HepG2 (cell line): ENCODE results near the gene CCBE1. TPM values are rescaled to one million over a fixed set of nuclear protein-coding genes. Genes with fewer than 3 reads are reported as not detected.

ENCODE experiments used
- ATAC-seq: fragments of 200-7000 bp; cut with Tn5 transposase; 3 replicates; pipeline ENCODE4 v1.9.1; 2020; ENCODE audit warnings: mild to moderate bottlenecking, moderate library complexity
- BruUV-seq: library from RNA; stranded (reverse); fragments of 400-500 nt; replicated peaks from 2 replicates; lab custom pipeline; 2021; lab: Mats Ljungman, UMichigan
- CTCF ChIA-PET: fragments of 300-600 bp; formaldehyde crosslinking; extraction: SDS; loops from one replicate; lab custom pipeline; 2021; ENCODE audit warnings: low total read pairs, inconsistent platforms, low intra/inter-chr PET ratio; lab: Yijun Ruan, JAX
- POLR2A ChIA-PET: fragments of 350-600 bp; sonication (Branson Sonifier 250); formaldehyde crosslinking; loops from one replicate; lab custom pipeline; 2020; ENCODE audit warnings: antibody characterized with exemption, inconsistent platforms; lab: Yijun Ruan, JAX
- DNase-seq: peaks from one replicate; pipeline ENCODE4 v3.0.0-alpha.2; 2015; ENCODE audit warnings: low spot score
- FAIRE-seq: peaks from 3 replicates; lab custom pipeline; 2011; peaks lifted over from hg19 to GRCh38; lab: Jason Lieb, UNC
- H2AFZ ChIP-seq: one replicate; pipeline ENCODE4 v1.6.1; 2011; ENCODE audit warnings: low read length, inconsistent platforms
- H3K27ac ChIP-seq: fragments of 300-600 bp; 3 replicates; pipeline ENCODE4 v1.8.0; 2011; ENCODE audit warnings: mixed run types, mild to moderate bottlenecking, mixed read lengths, low read length, inconsistent platforms; ENCODE audit not compliant: insufficient read depth; ENCODE audit errors: extremely low read length
- H3K27me3 ChIP-seq, 2 experiments: fragments of 200-600 bp in 1 of 2; 2 replicates in 1 of 2; 3 replicates in 1 of 2; pipeline versions ENCODE4 v1.6.0 to v1.8.0; 2011; ENCODE audit warnings: low read length in 2 of 2, mild to moderate bottlenecking in 2 of 2, moderate library complexity in 2 of 2, inconsistent platforms in 1 of 2; ENCODE audit not compliant: insufficient read depth in 2 of 2, control insufficient read depth in 1 of 2
- H3K36me3 ChIP-seq, 2 experiments: fragments of 200-600 bp in 1 of 2; replicated peaks in 1 of 2; 2 replicates in 1 of 2; 3 replicates in 1 of 2; pipeline versions ENCODE4 v1.5.1 to v1.8.0; 2011; ENCODE audit warnings: low read length in 2 of 2, inconsistent platforms in 1 of 2; ENCODE audit not compliant: insufficient read depth in 2 of 2, control insufficient read depth in 1 of 2
- H3K4me1 ChIP-seq: 2 replicates; pipeline ENCODE4 v1.5.1; 2012; ENCODE audit warnings: low read length, inconsistent platforms; ENCODE audit not compliant: insufficient read depth
- H3K4me2 ChIP-seq: 2 replicates; pipeline ENCODE4 v1.6.0; 2011; ENCODE audit warnings: low read depth, low read length, inconsistent platforms
- H3K4me3 ChIP-seq, 3 experiments: fragments of 200-600 bp in 1 of 3; sonication (generic), shearing (Covaris generic) in 1 of 3; replicated peaks in 1 of 3; 2 replicates each; pipeline ENCODE4 v1.5.1; 2011 to 2016; ENCODE audit warnings: low read length in 3 of 3, inconsistent platforms in 2 of 3, low read depth in 2 of 3, mild to moderate bottlenecking in 2 of 3, control low read depth in 1 of 3, mixed read lengths in 1 of 3; ENCODE audit not compliant: insufficient read depth in 1 of 3
- H3K79me2 ChIP-seq: one replicate; pipeline ENCODE4 v1.6.1; 2011; ENCODE audit warnings: low read length, inconsistent platforms; ENCODE audit not compliant: insufficient read depth
- H3K9ac ChIP-seq: 2 replicates; pipeline ENCODE4 v1.6.0; 2011; ENCODE audit warnings: mild to moderate bottlenecking, low read depth, low read length, inconsistent platforms; ENCODE audit not compliant: insufficient read depth
- H3K9me3 ChIP-seq: 2 replicates; pipeline ENCODE4 v1.5.1; 2012; ENCODE audit warnings: mild to moderate bottlenecking, low read length
- H4K20me1 ChIP-seq: 2 replicates; pipeline ENCODE4 v1.6.0; 2011; ENCODE audit warnings: inconsistent platforms, mild to moderate bottlenecking, low read length, moderate library complexity; ENCODE audit not compliant: insufficient read depth
- CENPT ChIP-seq: sonication (generic); formaldehyde crosslinking; IDR thresholded peaks from 2 replicates; pipeline ENCODE4 v1.8.0; 2022; ENCODE audit warnings: low read depth, mild to moderate bottlenecking, moderate library complexity, missing genetic modification reagents
- ERF ChIP-seq: IDR thresholded peaks from 2 replicates; pipeline ENCODE4 v1.6.1; 2018; ENCODE audit warnings: missing biosample characterization, missing genetic modification reagents
- JUN ChIP-seq: sonication (generic); formaldehyde crosslinking; IDR thresholded peaks from 2 replicates; pipeline ENCODE4 v1.4.0; 2020; ENCODE audit warnings: mild to moderate bottlenecking, missing genetic modification reagents
- MAFK ChIP-seq, 2 experiments: IDR thresholded peaks in 1 of 2; conservative IDR thresholded peaks in 1 of 2; 2 replicates each; pipeline ENCODE4 v1.6.1; 2011; ENCODE audit warnings: improper control_type of control experiment in 2 of 2, low read length in 2 of 2
- MAZ ChIP-seq, 2 experiments: sonication (generic) in 1 of 2; formaldehyde crosslinking in 1 of 2; IDR thresholded peaks; 2 replicates each; pipeline versions ENCODE4 v1.5.0 to v1.6.1; 2012 to 2020; ENCODE audit warnings: low read depth in 2 of 2, mild to moderate bottlenecking in 2 of 2, borderline replicate concordance in 1 of 2, improper control_type of control experiment in 1 of 2, low read length in 1 of 2, missing genetic modification reagents in 1 of 2, moderate library complexity in 1 of 2
- MTF2 ChIP-seq: sonication (generic); formaldehyde crosslinking; IDR thresholded peaks from 2 replicates; pipeline ENCODE4 v1.5.0; 2020; ENCODE audit warnings: missing genetic modification reagents, borderline replicate concordance
- NKX3-1 ChIP-seq: sonication (generic); formaldehyde crosslinking; IDR thresholded peaks from 2 replicates; pipeline ENCODE4 v1.5.0; 2020; ENCODE audit warnings: missing genetic modification reagents
- PHF20 ChIP-seq: sonication (generic); formaldehyde crosslinking; IDR thresholded peaks from 2 replicates; pipeline ENCODE4 v1.5.0; 2020; ENCODE audit warnings: mild to moderate bottlenecking, missing genetic modification reagents
- RXRA ChIP-seq: sonication (generic); formaldehyde crosslinking; IDR thresholded peaks from 2 replicates; pipeline ENCODE4 v1.5.1; 2020; ENCODE audit warnings: missing genetic modification reagents
- SOX5 ChIP-seq: IDR thresholded peaks from 2 replicates; pipeline ENCODE4 v1.6.1; 2016; ENCODE audit warnings: borderline replicate concordance
- TSC22D2 ChIP-seq: sonication (generic); formaldehyde crosslinking; IDR thresholded peaks from 2 replicates; pipeline ENCODE4 v1.5.1; 2020; ENCODE audit warnings: missing genetic modification reagents, mild to moderate bottlenecking, borderline replicate concordance
- ZNF768 ChIP-seq: sonication (generic); formaldehyde crosslinking; IDR thresholded peaks from 2 replicates; pipeline ENCODE4 v1.4.0; 2020; ENCODE audit warnings: missing genetic modification reagents
- ZNF773 ChIP-seq: sonication (generic); formaldehyde crosslinking; IDR thresholded peaks from 2 replicates; pipeline ENCODE4 v1.4.0; 2020; ENCODE audit warnings: missing genetic modification reagents, borderline replicate concordance
- WGBS: methylation state at CpG from one replicate; pipeline ENCODE4 v1.1.6; 2017; ENCODE audit warnings: low lambda C conversion rate; 5-methylcytosine and 5-hydroxymethylcytosine counted together
- in situ Hi-C: cut with HindIII; loops from 2 replicates; pipeline ENCODE4 v1.10.0; 2017; ENCODE audit warnings: low pct_unique_long_range_greater_than_20kb; ENCODE audit not compliant: extremely low pct_ligation_motif_present
- intact Hi-C: fragments of 100-400 bp; cut with micrococcal nuclease; formaldehyde crosslinking; loops from one replicate; pipeline ENCODE4 v1.10.0; 2022; ENCODE audit not compliant: unreplicated experiment
- polyA plus RNA-seq, 8 experiments: library from polyadenylated mRNA; depleted of rRNA in 3 of 8; stranded (reverse) in 7 of 8; unstranded in 1 of 8; fragments of >200 nt; fragmentation: Illumina TruSeq in 4 of 8; extraction: Trizol in 4 of 8; gene quantifications; 2 replicates each; pipeline versions ENCODE4 v1.2.1 to v1.2.3, GENCODE V29; 2011 to 2016; ENCODE audit warnings: low read depth in 4 of 8, missing spikeins in 1 of 8, mixed read lengths in 1 of 8; ENCODE audit not compliant: insufficient read depth in 1 of 8
- total RNA-seq, 5 experiments: library from RNA; depleted of rRNA; stranded (reverse); fragments of >200 nt; fragmentation: Illumina TruSeq; extraction: Trizol; gene quantifications; 2 replicates each; pipeline ENCODE4 v1.2.3, GENCODE V29; 2016; ENCODE audit warnings: low read depth in 1 of 5
- TF ChIP-seq, protein P1 (sequence below): sonication (generic); formaldehyde crosslinking; IDR thresholded peaks from 2 replicates; pipeline ENCODE4 v1.4.0; 2020; ENCODE audit warnings: missing genetic modification reagents
- TF ChIP-seq, protein P2 (sequence below): sonication (generic); formaldehyde crosslinking; IDR thresholded peaks from 2 replicates; pipeline ENCODE4 v1.5.0; 2020; ENCODE audit warnings: missing genetic modification reagents
- TF ChIP-seq, protein P3 (sequence below): sonication (generic); formaldehyde crosslinking; IDR thresholded peaks from 2 replicates; pipeline ENCODE4 v1.5.0; 2020; ENCODE audit warnings: missing genetic modification reagents
- TF ChIP-seq, protein P4 (sequence below): sonication (generic); formaldehyde crosslinking; IDR thresholded peaks from 2 replicates; pipeline ENCODE4 v1.5.1; 2020; ENCODE audit warnings: missing genetic modification reagents, mild to moderate bottlenecking, borderline replicate concordance

Gene CCBE1
- total and polyA plus RNA-seq, 2 of the 13 experiments (the other 11 are each of a cell fraction or from before 2014, with no cell fraction given) = not detected

DNA sequence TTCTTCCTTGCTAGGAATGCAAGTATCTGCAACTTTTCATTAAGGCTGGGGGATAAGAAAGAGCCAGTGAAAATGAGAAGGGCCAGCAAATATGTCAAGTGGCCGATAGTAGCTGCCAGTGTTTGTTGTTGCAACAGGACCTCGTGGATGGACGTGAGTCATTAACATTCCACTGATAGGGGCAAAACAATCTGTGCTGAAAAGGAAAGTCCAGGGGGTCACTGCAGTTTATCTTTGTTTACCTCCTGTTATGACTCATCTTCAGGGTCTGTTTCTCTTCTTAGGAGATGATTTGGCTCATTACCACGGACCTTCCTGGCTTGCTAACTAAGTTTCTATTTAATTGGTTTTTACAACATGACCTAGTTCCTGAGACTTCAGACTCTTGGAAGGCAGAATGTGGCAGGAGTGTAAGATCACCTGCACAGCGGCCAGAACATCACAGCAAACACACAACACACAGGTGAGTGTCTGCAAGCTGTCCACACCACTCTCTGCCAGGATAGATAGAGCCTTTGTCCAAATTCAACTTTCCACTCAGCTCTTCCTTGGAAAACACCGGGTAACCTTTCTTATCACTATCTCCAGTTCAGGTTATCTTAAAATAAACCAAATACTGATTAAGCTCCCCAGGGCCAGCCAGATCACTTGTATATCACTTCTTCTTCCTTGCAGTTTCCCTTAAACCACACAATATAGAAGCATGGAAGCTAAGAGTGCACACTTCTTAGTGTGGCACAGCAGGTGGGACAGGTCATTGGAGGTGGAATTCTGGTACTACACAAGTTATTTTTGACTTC, 180.7 kb downstream of the CCBE1 start:
- FAIRE-seq = peak; percentile 79
- WGBS = 0% methylated on average over 6 of the region's 6 CpGs
- CTCF ChIA-PET = no interaction called here
- H3K79me2 ChIP-seq = no peaks in the 10 kb centered on the region
- no TSS peak for BruUV-seq
- H3K9me3 ChIP-seq = no peaks in the 10 kb centered on the region
- H4K20me1 ChIP-seq = peaks cover 3% of the 10 kb centered on the region; the same call in 1 of the 2 replicates
- peak overlapping the region; percentile 43 for H3K27ac ChIP-seq
- H3K36me3 ChIP-seq = no peaks in the 10 kb centered on the region
- in situ Hi-C loops = no loop called here
- no peak overlapping the region for H3K9ac ChIP-seq
- peak; percentile 94 for DNase-seq
- ATAC-seq = peak; percentile 96
- H3K4me3 ChIP-seq = peak overlapping the region in 1 of 3 experiments; percentile 18; a peak in 1 of 6 replicates
- intact Hi-C loops = loop anchor here (2.0 kb wide), 1 partner anchor 64 kb away; no protein-coding TSS in a partner anchor
- H3K4me1 ChIP-seq = peaks cover 40% of the 10 kb centered on the region
- peaks cover 0 to 24% of the 10 kb centered on the region in 2 experiments; a peak in 2 of 5 replicates for H3K27me3 ChIP-seq
- POLR2A ChIA-PET = no interaction called here
- H2AFZ ChIP-seq = no peak overlapping the region
- peak overlapping the region; percentile 67 for H3K4me2 ChIP-seq
- no peak for TF ChIP-seq MAZ (IDR thresholded peaks at IDR 0.05; ENCODE audit: borderline replicate concordance, low read depth, low read length)
- TF ChIP-seq MAZ (CRISPR knock-in tag; IDR thresholded peaks at IDR 0.05; ENCODE audit: low read depth) = no peak
- no peak for TF ChIP-seq ZNF773
- peak; percentile 79 for TF ChIP-seq ERF (CRISPR knock-in tag)
- TF ChIP-seq, protein P1, sequence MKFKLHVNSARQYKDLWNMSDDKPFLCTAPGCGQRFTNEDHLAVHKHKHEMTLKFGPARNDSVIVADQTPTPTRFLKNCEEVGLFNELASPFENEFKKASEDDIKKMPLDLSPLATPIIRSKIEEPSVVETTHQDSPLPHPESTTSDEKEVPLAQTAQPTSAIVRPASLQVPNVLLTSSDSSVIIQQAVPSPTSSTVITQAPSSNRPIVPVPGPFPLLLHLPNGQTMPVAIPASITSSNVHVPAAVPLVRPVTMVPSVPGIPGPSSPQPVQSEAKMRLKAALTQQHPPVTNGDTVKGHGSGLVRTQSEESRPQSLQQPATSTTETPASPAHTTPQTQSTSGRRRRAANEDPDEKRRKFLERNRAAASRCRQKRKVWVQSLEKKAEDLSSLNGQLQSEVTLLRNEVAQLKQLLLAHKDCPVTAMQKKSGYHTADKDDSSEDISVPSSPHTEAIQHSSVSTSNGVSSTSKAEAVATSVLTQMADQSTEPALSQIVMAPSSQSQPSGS (CRISPR knock-in tag) = peak; percentile 39; the same call in 1 of the 2 replicates
- TF ChIP-seq PHF20 (CRISPR knock-in tag) = no peak
- TF ChIP-seq ZNF768 = no peak
- TF ChIP-seq, protein P2, sequence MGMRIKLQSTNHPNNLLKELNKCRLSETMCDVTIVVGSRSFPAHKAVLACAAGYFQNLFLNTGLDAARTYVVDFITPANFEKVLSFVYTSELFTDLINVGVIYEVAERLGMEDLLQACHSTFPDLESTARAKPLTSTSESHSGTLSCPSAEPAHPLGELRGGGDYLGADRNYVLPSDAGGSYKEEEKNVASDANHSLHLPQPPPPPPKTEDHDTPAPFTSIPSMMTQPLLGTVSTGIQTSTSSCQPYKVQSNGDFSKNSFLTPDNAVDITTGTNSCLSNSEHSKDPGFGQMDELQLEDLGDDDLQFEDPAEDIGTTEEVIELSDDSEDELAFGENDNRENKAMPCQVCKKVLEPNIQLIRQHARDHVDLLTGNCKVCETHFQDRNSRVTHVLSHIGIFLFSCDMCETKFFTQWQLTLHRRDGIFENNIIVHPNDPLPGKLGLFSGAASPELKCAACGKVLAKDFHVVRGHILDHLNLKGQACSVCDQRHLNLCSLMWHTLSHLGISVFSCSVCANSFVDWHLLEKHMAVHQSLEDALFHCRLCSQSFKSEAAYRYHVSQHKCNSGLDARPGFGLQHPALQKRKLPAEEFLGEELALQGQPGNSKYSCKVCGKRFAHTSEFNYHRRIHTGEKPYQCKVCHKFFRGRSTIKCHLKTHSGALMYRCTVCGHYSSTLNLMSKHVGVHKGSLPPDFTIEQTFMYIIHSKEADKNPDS = no peak
- TF ChIP-seq TSC22D2 (CRISPR knock-in tag) = no peak
- peak; percentile 91; the same call in 1 of the 2 replicates for TF ChIP-seq RXRA (CRISPR knock-in tag)
- TF ChIP-seq, protein P3, sequence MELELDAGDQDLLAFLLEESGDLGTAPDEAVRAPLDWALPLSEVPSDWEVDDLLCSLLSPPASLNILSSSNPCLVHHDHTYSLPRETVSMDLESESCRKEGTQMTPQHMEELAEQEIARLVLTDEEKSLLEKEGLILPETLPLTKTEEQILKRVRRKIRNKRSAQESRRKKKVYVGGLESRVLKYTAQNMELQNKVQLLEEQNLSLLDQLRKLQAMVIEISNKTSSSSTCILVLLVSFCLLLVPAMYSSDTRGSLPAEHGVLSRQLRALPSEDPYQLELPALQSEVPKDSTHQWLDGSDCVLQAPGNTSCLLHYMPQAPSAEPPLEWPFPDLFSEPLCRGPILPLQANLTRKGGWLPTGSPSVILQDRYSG (CRISPR knock-in tag) = no peak
- TF ChIP-seq SOX5 = peak; percentile 91
- TF ChIP-seq CENPT (CRISPR knock-in tag) = no peak
- peak; percentile 95 for TF ChIP-seq JUN (CRISPR knock-in tag)
- 0 out of 4 replicates have a peak, but pooled peaks of 1 of the 2 experiments have one; percentile 6 for TF ChIP-seq MAFK (conservative IDR thresholded peaks at IDR 0.05 in 1 of 2, IDR thresholded peaks at IDR 0.05 in 1 of 2; ENCODE audit: low read length in 2 of 2)
- no peak for TF ChIP-seq MTF2
- TF ChIP-seq, protein P4, sequence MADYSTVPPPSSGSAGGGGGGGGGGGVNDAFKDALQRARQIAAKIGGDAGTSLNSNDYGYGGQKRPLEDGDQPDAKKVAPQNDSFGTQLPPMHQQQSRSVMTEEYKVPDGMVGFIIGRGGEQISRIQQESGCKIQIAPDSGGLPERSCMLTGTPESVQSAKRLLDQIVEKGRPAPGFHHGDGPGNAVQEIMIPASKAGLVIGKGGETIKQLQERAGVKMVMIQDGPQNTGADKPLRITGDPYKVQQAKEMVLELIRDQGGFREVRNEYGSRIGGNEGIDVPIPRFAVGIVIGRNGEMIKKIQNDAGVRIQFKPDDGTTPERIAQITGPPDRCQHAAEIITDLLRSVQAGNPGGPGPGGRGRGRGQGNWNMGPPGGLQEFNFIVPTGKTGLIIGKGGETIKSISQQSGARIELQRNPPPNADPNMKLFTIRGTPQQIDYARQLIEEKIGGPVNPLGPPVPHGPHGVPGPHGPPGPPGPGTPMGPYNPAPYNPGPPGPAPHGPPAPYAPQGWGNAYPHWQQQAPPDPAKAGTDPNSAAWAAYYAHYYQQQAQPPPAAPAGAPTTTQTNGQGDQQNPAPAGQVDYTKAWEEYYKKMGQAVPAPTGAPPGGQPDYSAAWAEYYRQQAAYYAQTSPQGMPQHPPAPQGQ (CRISPR knock-in tag) = no peak
- peak; percentile 57; the same call in 1 of the 2 replicates for TF ChIP-seq NKX3-1 (CRISPR knock-in tag)
